ENCODE data around the gene ZFR.

The ZFR gene

GRCh38 chr5:32360906-32361305, 83.6 kb downstream of the ZFR start:
- peaks cover 19 to 23% of the 10 kb centered on the region in 2 donors for H3K36me3 ChIP-seq (ENCODE audit: control insufficient read depth in 2 of 2, insufficient read depth in 2 of 2, low read length in 2 of 2)

GRCh38 chr5:32358611-32359010, 85.9 kb downstream of the ZFR start:
- Histone ChIP-seq H3K27me3 (ENCODE audit: control insufficient read depth in 1 of 2, insufficient read depth in 2 of 2, low read length in 2 of 2) (no peaks in the 10 kb centered on the region), H3K36me3 (ENCODE audit: control insufficient read depth in 2 of 2, insufficient read depth in 2 of 2, low read length in 2 of 2) (peaks cover 17 to 31% of the 10 kb centered on the region in 2 donors), H3K4me3 (ENCODE audit: low read length in 2 of 2) (no peak overlapping the region)

More at GRCh38 chr5:32360906-32361305, 83.6 kb downstream of the ZFR start:
- Histone ChIP-seq H3K9me3 (ENCODE audit: control insufficient read depth in 2 of 2, low read length in 2 of 2) (no peaks in the 10 kb centered on the region), H3K9ac (ENCODE audit: low read length in 2 of 2) (no peak overlapping the region), H3K4me3 (ENCODE audit: low read length in 2 of 2) (no peak overlapping the region), H3K4me1 (ENCODE audit: control insufficient read depth, insufficient read depth, low read length) (no peaks in the 10 kb centered on the region), H3K27ac (ENCODE audit: low read length) (no peak overlapping the region), H3K27me3 (ENCODE audit: control insufficient read depth in 1 of 2, insufficient read depth in 2 of 2, low read length in 2 of 2) (no peaks in the 10 kb centered on the region)

GRCh38 chr5:32357658-32358057, 86.9 kb downstream of the ZFR start:
- H3K27me3 ChIP-seq (ENCODE audit: control insufficient read depth in 1 of 2, insufficient read depth in 2 of 2, low read length in 2 of 2), result no peaks in the 10 kb centered on the region
- H3K36me3 ChIP-seq (ENCODE audit: control insufficient read depth in 2 of 2, insufficient read depth in 2 of 2, low read length in 2 of 2), result peaks cover 14 to 25% of the 10 kb centered on the region in 2 donors
- no peak overlapping the region for H3K27ac ChIP-seq (ENCODE audit: low read length)
- no peaks in the 10 kb centered on the region for H3K9me3 ChIP-seq (ENCODE audit: control insufficient read depth in 2 of 2, low read length in 2 of 2)
- no peaks in the 10 kb centered on the region for H3K4me1 ChIP-seq (ENCODE audit: control insufficient read depth, insufficient read depth, low read length)
- H3K9ac ChIP-seq (ENCODE audit: low read length in 2 of 2), result no peak overlapping the region
- no peak overlapping the region for H3K4me3 ChIP-seq (ENCODE audit: low read length in 2 of 2)

More at GRCh38 chr5:32358611-32359010, 85.9 kb downstream of the ZFR start:
- no peaks in the 10 kb centered on the region for H3K9me3 ChIP-seq (ENCODE audit: control insufficient read depth in 2 of 2, low read length in 2 of 2)
- no peaks in the 10 kb centered on the region for H3K4me1 ChIP-seq (ENCODE audit: control insufficient read depth, insufficient read depth, low read length)
- H3K27ac ChIP-seq (ENCODE audit: low read length), result no peak overlapping the region
- no peak overlapping the region for H3K9ac ChIP-seq (ENCODE audit: low read length in 2 of 2)

- H3K4me3 ChIP-seq (ENCODE audit: low read length in 2 of 2), result no peak overlapping the region
- H3K36me3 ChIP-seq (ENCODE audit: control insufficient read depth in 2 of 2, insufficient read depth in 2 of 2, low read length in 2 of 2), result peaks cover 10 to 19% of the 10 kb centered on the region in 2 donors
- no peaks in the 10 kb centered on the region for H3K27me3 ChIP-seq (ENCODE audit: control insufficient read depth in 1 of 2, insufficient read depth in 2 of 2, low read length in 2 of 2)
- no peak overlapping the region for H3K27ac ChIP-seq (ENCODE audit: low read length)
- no peaks in the 10 kb centered on the region for H3K9me3 ChIP-seq (ENCODE audit: control insufficient read depth in 2 of 2, low read length in 2 of 2)
- H3K4me1 ChIP-seq (ENCODE audit: control insufficient read depth, insufficient read depth, low read length), result no peaks in the 10 kb centered on the region
- no peak overlapping the region for H3K9ac ChIP-seq (ENCODE audit: low read length in 2 of 2)
Observed at GRCh38 chr5:32355686-32356085, 88.9 kb downstream of the ZFR start.

GRCh38 chr5:32353420-32353819, 91.1 kb downstream of the ZFR start:
- H3K36me3 ChIP-seq (ENCODE audit: control insufficient read depth in 2 of 2, insufficient read depth in 2 of 2, low read length in 2 of 2), result peaks cover 3 to 12% of the 10 kb centered on the region in 2 donors

GRCh38 chr5:32352685-32353084, 91.9 kb downstream of the ZFR start:
- Histone ChIP-seq H3K27me3 (ENCODE audit: control insufficient read depth in 1 of 2, insufficient read depth in 2 of 2, low read length in 2 of 2) (no peaks in the 10 kb centered on the region), H3K36me3 (ENCODE audit: control insufficient read depth in 2 of 2, insufficient read depth in 2 of 2, low read length in 2 of 2) (peaks cover 3 to 12% of the 10 kb centered on the region in 2 donors), H3K4me1 (ENCODE audit: control insufficient read depth, insufficient read depth, low read length) (no peaks in the 10 kb centered on the region), H3K9ac (ENCODE audit: low read length in 2 of 2) (no peak overlapping the region), H3K27ac (ENCODE audit: low read length) (no peak overlapping the region), H3K4me3 (ENCODE audit: low read length in 2 of 2) (no peak overlapping the region), H3K9me3 (ENCODE audit: control insufficient read depth in 2 of 2, low read length in 2 of 2) (no peaks in the 10 kb centered on the region)

More at GRCh38 chr5:32353420-32353819, 91.1 kb downstream of the ZFR start:
- Histone ChIP-seq H3K4me1 (ENCODE audit: control insufficient read depth, insufficient read depth, low read length) (no peaks in the 10 kb centered on the region), H3K9ac (ENCODE audit: low read length in 2 of 2) (no peak overlapping the region), H3K27me3 (ENCODE audit: control insufficient read depth in 1 of 2, insufficient read depth in 2 of 2, low read length in 2 of 2) (no peaks in the 10 kb centered on the region), H3K27ac (ENCODE audit: low read length) (no peak overlapping the region), H3K4me3 (ENCODE audit: low read length in 2 of 2) (no peak overlapping the region), H3K9me3 (ENCODE audit: control insufficient read depth in 2 of 2, low read length in 2 of 2) (no peaks in the 10 kb centered on the region)

GRCh38 chr5:32346869-32347268, 97.7 kb downstream of the ZFR start:
- Histone ChIP-seq H3K4me1 (ENCODE audit: control insufficient read depth, insufficient read depth, low read length) (no peaks in the 10 kb centered on the region), H3K9ac (ENCODE audit: low read length in 2 of 2) (no peak overlapping the region), H3K36me3 (ENCODE audit: control insufficient read depth in 2 of 2, insufficient read depth in 2 of 2, low read length in 2 of 2) (no peaks in the 10 kb centered on the region), H3K27me3 (ENCODE audit: control insufficient read depth in 1 of 2, insufficient read depth in 2 of 2, low read length in 2 of 2) (no peaks in the 10 kb centered on the region), H3K4me3 (ENCODE audit: low read length in 2 of 2) (no peak overlapping the region), H3K27ac (ENCODE audit: low read length) (no peak overlapping the region), H3K9me3 (ENCODE audit: control insufficient read depth in 2 of 2, low read length in 2 of 2) (no peaks in the 10 kb centered on the region)

GRCh38 chr5:32343058-32343672, 101.4 kb downstream of the ZFR start:
- H3K36me3 ChIP-seq (ENCODE audit: control insufficient read depth in 2 of 2, insufficient read depth in 2 of 2, low read length in 2 of 2), result no peaks in the 10 kb centered on the region
- no peaks in the 10 kb centered on the region for H3K4me1 ChIP-seq (ENCODE audit: control insufficient read depth, insufficient read depth, low read length)
- H3K27ac ChIP-seq (ENCODE audit: low read length), result no peak overlapping the region
- no peaks in the 10 kb centered on the region for H3K27me3 ChIP-seq (ENCODE audit: control insufficient read depth in 1 of 2, insufficient read depth in 2 of 2, low read length in 2 of 2)
- H3K4me3 ChIP-seq (ENCODE audit: low read length in 2 of 2), result no peak overlapping the region
- H3K9me3 ChIP-seq (ENCODE audit: control insufficient read depth in 2 of 2, low read length in 2 of 2), result no peaks in the 10 kb centered on the region
- no peak overlapping the region for H3K9ac ChIP-seq (ENCODE audit: low read length in 2 of 2)

GRCh38 chr5:32342656-32343055, 101.9 kb downstream of the ZFR start:
- Histone ChIP-seq H3K36me3 (ENCODE audit: control insufficient read depth in 2 of 2, insufficient read depth in 2 of 2, low read length in 2 of 2) (no peaks in the 10 kb centered on the region), H3K9me3 (ENCODE audit: control insufficient read depth in 2 of 2, low read length in 2 of 2) (no peaks in the 10 kb centered on the region), H3K27me3 (ENCODE audit: control insufficient read depth in 1 of 2, insufficient read depth in 2 of 2, low read length in 2 of 2) (no peaks in the 10 kb centered on the region), H3K9ac (ENCODE audit: low read length in 2 of 2) (no peak overlapping the region), H3K27ac (ENCODE audit: low read length) (no peak overlapping the region), H3K4me1 (ENCODE audit: control insufficient read depth, insufficient read depth, low read length) (no peaks in the 10 kb centered on the region), H3K4me3 (ENCODE audit: low read length in 2 of 2) (no peak overlapping the region)

GRCh38 chr5:32339878-32340277, 104.7 kb downstream of the ZFR start:
- Histone ChIP-seq H3K4me3 (ENCODE audit: low read length in 2 of 2) (no peak overlapping the region), H3K27ac (ENCODE audit: low read length) (no peak overlapping the region), H3K27me3 (ENCODE audit: control insufficient read depth in 1 of 2, insufficient read depth in 2 of 2, low read length in 2 of 2) (no peaks in the 10 kb centered on the region), H3K36me3 (ENCODE audit: control insufficient read depth in 2 of 2, insufficient read depth in 2 of 2, low read length in 2 of 2) (no peaks in the 10 kb centered on the region), H3K4me1 (ENCODE audit: control insufficient read depth, insufficient read depth, low read length) (no peaks in the 10 kb centered on the region), H3K9me3 (ENCODE audit: control insufficient read depth in 2 of 2, low read length in 2 of 2) (no peaks in the 10 kb centered on the region), H3K9ac (ENCODE audit: low read length in 2 of 2) (no peak overlapping the region)

GRCh38 chr5:32339198-32339597, 105.3 kb downstream of the ZFR start:
- no peak overlapping the region for H3K9ac ChIP-seq (ENCODE audit: low read length in 2 of 2)
- no peaks in the 10 kb centered on the region for H3K4me1 ChIP-seq (ENCODE audit: control insufficient read depth, insufficient read depth, low read length)

More at GRCh38 chr5:32339198-32339597, 105.3 kb downstream of the ZFR start:
- no peak overlapping the region for H3K27ac ChIP-seq (ENCODE audit: low read length)
- no peaks in the 10 kb centered on the region for H3K27me3 ChIP-seq (ENCODE audit: control insufficient read depth in 1 of 2, insufficient read depth in 2 of 2, low read length in 2 of 2)
- H3K36me3 ChIP-seq (ENCODE audit: control insufficient read depth in 2 of 2, insufficient read depth in 2 of 2, low read length in 2 of 2), result no peaks in the 10 kb centered on the region
- no peak overlapping the region for H3K4me3 ChIP-seq (ENCODE audit: low read length in 2 of 2)
- no peaks in the 10 kb centered on the region for H3K9me3 ChIP-seq (ENCODE audit: control insufficient read depth in 2 of 2, low read length in 2 of 2)

Data from stomach smooth muscle (tissue), 2 donors.